Psoas muscle (tissue), 8 donors: Measurements from ENCODE around the gene ADCY5. TPM values are rescaled to one million over a fixed set of nuclear protein-coding genes. Genes with fewer than 3 reads are reported as not detected.

Source experiments
- ATAC-seq, 4 donors: fragments of 200-7000 bp; cut with Tn5 transposase; one replicate each; pipeline ENCODE4 v1.9.1; 2020; ENCODE audit warnings: moderate library complexity in 3 of 4, mild to moderate bottlenecking in 2 of 4
- DNase-seq, 2 donors: peaks; one replicate each; pipeline ENCODE4 v3.0.0-alpha.2; 2020
- H3K27ac ChIP-seq: fragments of 200-600 bp; one replicate; pipeline ENCODE4 v1.8.0; 2022
- H3K27me3 ChIP-seq, 3 donors: fragments of 200-600 bp in 1 of 3; one replicate each; pipeline versions ENCODE4 v1.6.1 to v1.8.0; 2013 to 2022; ENCODE audit warnings: low read length in 2 of 3, mild to moderate bottlenecking in 2 of 3, moderate library complexity in 1 of 3; ENCODE audit not compliant: insufficient read depth in 3 of 3
- H3K36me3 ChIP-seq, 2 donors: fragments of 200-600 bp in 1 of 2; one replicate each; pipeline versions ENCODE4 v1.6.1 to v1.8.0; 2013 to 2022; ENCODE audit warnings: low read depth in 1 of 2, mild to moderate bottlenecking in 1 of 2, moderate library complexity in 1 of 2; ENCODE audit not compliant: insufficient read depth in 1 of 2
- H3K4me1 ChIP-seq: fragments of 200-600 bp; one replicate; pipeline ENCODE4 v1.8.0; 2022
- H3K4me3 ChIP-seq: fragments of 200-600 bp; one replicate; pipeline ENCODE4 v1.8.0; 2022; ENCODE audit warnings: mild to moderate bottlenecking
- H3K9me3 ChIP-seq: fragments of 200-600 bp; one replicate; pipeline ENCODE4 v1.8.0; 2022
- CTCF ChIP-seq: fragments of 200-600 bp; IDR thresholded peaks from one replicate; pipeline ENCODE4 v1.8.0; 2022; ENCODE audit warnings: antibody characterized with exemption
- WGBS, 3 donors: extraction: QIAGEN DNeasy Blood & Tissue Kit; methylation state at CpG; one replicate each; pipeline versions ENCODE4 v1.1.6 to v1.1.7; 2013; 5-methylcytosine and 5-hydroxymethylcytosine counted together
- intact Hi-C, 2 donors: fragments of 100-400 bp; cut with DNase I; formaldehyde crosslinking; loops; one replicate each; pipeline versions ENCODE4 v1.11.0 to v1.14.2; 2022
- polyA plus RNA-seq, 3 donors: library from polyadenylated mRNA; stranded (reverse); fragments of 200-250 nt; gene quantifications; one replicate each; pipeline ENCODE4 v1.2.3, GENCODE V29; 2013
- total RNA-seq, 4 donors: library from RNA; stranded (reverse); fragmentation: NEBNext Ultra II Directional in 2 of 4; extraction: Animal tissue kit (Norgen Biotek cat#: 25700) in 2 of 4; gene quantifications; one replicate each; pipeline versions ENCODE4 v1.2.1 to v1.2.4, GENCODE V29; 2021 to 2023
- donor health status: healthy with polysubstance abuse.
- donor health status: DM: no; HTN: no; CAD: no; lungs with moderate emphysema.
- donor health status: Bipolar disorder and iron deficiency.
- donor health status: healthy.
- donor health status: DM: yes; HTN: yes; CAD: no.
- donor health status: DM: no; HTN: no; CAD: no.
- donor health status: DM: no; HTN: no; CAD: no.
- donor health status: DM: yes; HTN: yes; CAD: no.

The ADCY5 gene
- total and polyA plus RNA-seq, 7 donors = 1.0 to 4.4 (median 1.6) TPM

GRCh38 chr3:123335007-123335670 is 113.8 kb downstream of the ADCY5 start:
- ATAC-seq = peak in 1 of 4 donors; percentile 34
- H3K27ac ChIP-seq = no peak overlapping the region
- no peak for TF ChIP-seq CTCF
- H3K9me3 ChIP-seq = no peaks in the 10 kb centered on the region
- intact Hi-C loops = no loop called here
- peaks cover 0 to 1% (median 0%) of the 10 kb centered on the region in 3 donors for H3K27me3 ChIP-seq
- no peak overlapping the region for H3K4me3 ChIP-seq
- no peaks in the 10 kb centered on the region for H3K4me1 ChIP-seq
- WGBS, 3 donors = 72 to 79% (median 73%) methylated on average over 14 of the region's 14 CpGs
- H3K36me3 ChIP-seq = no peaks in the 10 kb centered on the region
- peak in 1 of 2 donors; percentile 23 for DNase-seq

- Histone ChIP-seq H3K4me3 (no peak overlapping the region), H3K27ac (no peak overlapping the region), H3K4me1 (no peaks in the 10 kb centered on the region), H3K36me3 (no peaks in the 10 kb centered on the region), H3K27me3 (peaks cover 0 to 1% (median 0%) of the 10 kb centered on the region in 3 donors), H3K9me3 (no peaks in the 10 kb centered on the region)
- no peak for ATAC-seq
- WGBS, 3 donors = 90 to 96% (median 96%) methylated on average over 7 of the region's 7 CpGs
- DNase-seq = peak in 1 of 2 donors; percentile 42
- no peak for TF ChIP-seq CTCF
- intact Hi-C loops = no loop called here
Observed at GRCh38 chr3:123334056-123334455, 114.8 kb downstream of the ADCY5 start.

- Histone ChIP-seq H3K27me3 (peaks cover 0 to 1% (median 0%) of the 10 kb centered on the region in 3 donors), H3K27ac (no peak overlapping the region), H3K9me3 (no peaks in the 10 kb centered on the region), H3K4me1 (no peaks in the 10 kb centered on the region), H3K4me3 (no peak overlapping the region), H3K36me3 (no peaks in the 10 kb centered on the region)
- intact Hi-C loops = no loop called here
- no peak for DNase-seq
- no peak for ATAC-seq
- no peak for TF ChIP-seq CTCF
- WGBS, 3 donors = 78 to 82% (median 81%) methylated on average over 9 to 10 of the region's 10 CpGs
Observed at GRCh38 chr3:123333401-123333800, 115.5 kb downstream of the ADCY5 start.

- Histone ChIP-seq H3K4me1 (no peaks in the 10 kb centered on the region), H3K27ac (no peak overlapping the region), H3K36me3 (no peaks in the 10 kb centered on the region), H3K4me3 (no peak overlapping the region), H3K9me3 (no peaks in the 10 kb centered on the region), H3K27me3 (peaks cover 0 to 1% (median 0%) of the 10 kb centered on the region in 3 donors)
- intact Hi-C loops = no loop called here
- TF ChIP-seq CTCF = no peak
- ATAC-seq (no peak), DNase-seq (no peak)
- WGBS, 3 donors = 84 to 90% (median 85%) methylated on average over 15 of the region's 15 CpGs
Observed at GRCh38 chr3:123332124-123332641, 116.7 kb downstream of the ADCY5 start.
